DMS 273 (cell line): ENCODE measurements around the gene PITPNC1.
"Not testable (repeated sequence)": the region's sequence is repeated elsewhere in the genome, so short reads cannot be mapped to it uniquely, and the experiment has no call there.

Experiments used
- DNase-seq: peaks from one replicate; lab custom pipeline; 2025; ENCODE audit not compliant: unreplicated experiment; lab: John Stamatoyannopoulos, UW

Gene PITPNC1

DNA sequence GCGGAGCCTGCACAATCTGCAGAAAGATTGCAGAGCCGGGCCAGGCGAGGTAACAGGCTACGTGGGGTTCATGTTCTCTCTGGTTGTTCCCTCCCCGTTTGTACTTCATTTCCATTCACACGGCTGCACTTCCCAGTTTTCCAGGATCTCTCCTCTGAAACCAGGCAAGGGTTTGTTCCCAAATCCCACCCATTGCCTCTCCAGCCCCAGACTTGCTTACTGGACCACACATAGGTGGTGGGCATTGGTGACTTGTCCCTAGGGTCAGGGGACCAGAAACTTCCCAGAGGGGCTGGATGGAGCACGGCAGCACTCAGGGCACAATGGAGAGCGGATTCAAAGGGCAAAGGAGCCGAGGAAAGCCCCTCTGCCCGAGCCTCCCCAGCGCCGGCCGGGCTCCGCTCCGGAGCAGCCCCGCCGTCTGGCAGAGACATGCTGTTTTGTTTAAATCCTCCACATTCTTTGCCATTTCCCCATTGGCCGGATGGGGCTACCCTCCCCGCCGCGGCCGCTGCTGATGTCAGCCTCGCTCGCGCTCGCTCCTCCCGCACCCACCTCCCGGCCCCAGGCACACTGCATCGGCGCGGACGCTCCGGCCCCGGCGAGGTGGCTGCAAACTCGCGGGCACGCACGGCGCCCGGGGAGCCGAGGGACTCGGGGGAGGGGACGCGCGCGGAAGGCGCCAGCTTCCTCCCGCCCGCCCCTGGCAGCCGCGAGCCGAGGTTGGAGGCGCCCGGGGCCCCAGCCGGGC, at the start of gene PITPNC1:
Gene PITPNC1 (plus strand): TSS at position 545 of the 751 bp plus-strand sequence.
- DNase-seq = peak; percentile 95

DNA sequence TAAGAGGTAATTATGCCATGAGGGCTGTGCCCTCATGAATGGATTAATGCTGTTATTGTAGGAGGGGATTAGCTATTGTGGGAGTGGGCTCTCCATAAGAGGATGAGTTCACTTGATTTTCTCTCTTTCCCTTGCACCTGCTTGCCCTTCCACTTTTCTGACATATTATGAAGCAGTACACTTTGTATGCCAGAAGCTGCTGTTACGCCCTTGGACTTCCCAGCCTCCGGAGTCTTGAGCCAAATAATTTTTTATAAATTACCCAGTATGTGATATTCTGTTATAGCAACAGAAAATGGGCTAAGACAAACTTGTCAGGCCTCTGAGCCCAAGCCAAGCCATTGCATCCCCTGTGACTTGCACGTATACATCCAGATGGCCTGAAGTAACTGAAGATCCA, 49.1 kb upstream of the PITPNC1 start:
- DNase-seq = no peak

DNA sequence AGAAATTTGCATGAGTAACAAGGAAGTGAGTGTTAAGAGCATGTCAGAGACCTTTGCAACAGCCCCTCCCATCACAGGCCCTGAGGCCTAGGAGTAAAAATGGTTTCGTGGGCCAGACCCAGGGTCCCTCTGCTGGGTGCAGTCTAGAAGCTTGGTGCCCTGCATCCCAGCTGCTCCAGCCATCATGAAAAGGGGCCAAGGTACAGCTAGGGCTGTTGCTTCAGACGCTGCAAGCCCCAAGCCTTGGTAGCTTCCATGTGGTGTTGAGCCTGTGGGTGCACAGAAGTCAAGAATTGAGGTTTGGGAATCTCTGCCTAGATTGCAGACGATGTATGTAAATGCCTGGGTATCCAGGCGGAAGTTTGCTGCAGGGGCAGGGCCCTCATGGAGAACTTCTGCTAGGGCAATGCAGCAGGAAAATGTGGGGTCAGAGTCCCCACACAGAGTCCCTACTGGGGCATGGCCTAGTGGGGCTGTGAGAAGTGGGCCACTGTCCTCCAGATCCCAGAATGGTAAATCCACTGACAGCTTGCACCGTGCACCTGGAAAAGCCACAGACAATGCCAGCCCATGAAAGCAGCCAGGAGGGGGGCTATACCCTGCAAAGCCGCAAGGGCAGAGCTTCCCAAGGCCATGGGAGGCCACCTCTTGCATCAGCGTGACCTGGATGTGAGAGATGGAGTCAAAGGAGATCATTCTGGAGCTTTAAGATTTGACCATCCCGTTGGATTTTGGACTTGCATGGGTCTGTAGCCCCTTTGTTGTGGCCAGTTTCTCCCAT, 45.5 kb upstream of the PITPNC1 start:
- DNase-seq = not testable (repeated sequence)

DNA sequence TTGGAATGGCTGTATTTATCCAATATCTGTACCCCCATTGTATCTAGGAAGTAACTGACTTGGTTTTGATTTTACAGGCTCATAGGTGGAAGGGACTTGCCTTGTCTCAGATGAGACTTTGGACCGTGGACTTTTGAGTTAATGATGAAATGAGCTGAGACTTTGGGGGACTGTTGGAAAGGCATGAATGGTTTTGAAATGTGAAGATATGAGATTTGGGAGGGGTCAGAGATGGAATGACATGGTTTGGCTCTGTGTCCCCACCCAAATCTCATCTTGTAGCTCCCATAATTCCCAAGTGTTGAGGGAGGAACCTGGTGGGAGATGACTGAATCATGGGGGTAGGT, 44.9 kb upstream of the PITPNC1 start:
- not testable (repeated sequence) for DNase-seq

GRCh38 chr17:67335245-67335835, 41.7 kb upstream of the PITPNC1 start:
- no peak for DNase-seq

- DNase-seq = no peak
These were observed 40.2 kb upstream of the PITPNC1 start for GRCh38 chr17:67336859-67337258.

GRCh38 chr17:67338353-67338752, 38.7 kb upstream of the PITPNC1 start:
- not testable (repeated sequence) for DNase-seq

DNA sequence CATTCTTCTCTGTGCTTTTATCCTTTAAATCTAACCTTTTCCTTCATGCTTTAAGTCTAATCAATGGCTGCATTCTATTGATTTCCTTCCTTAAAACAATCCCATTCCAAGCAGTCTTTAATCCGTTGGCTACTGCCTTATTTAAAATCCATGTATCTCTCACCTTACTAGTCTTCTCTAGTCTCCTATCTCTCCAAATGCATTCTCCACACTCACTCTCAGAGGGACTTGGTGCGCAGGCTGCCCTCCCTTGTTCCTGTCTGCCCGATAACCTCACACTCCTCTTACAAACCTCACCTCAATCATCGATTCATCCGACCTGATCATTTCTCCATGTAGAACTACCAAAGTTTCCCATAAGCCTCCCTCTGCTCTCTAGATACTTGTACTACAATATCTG, 33.8 kb upstream of the PITPNC1 start:
- DNase-seq = no peak

- DNase-seq = no peak
These were observed 29.3 kb upstream of the PITPNC1 start for GRCh38 chr17:67347826-67348225.

DNA sequence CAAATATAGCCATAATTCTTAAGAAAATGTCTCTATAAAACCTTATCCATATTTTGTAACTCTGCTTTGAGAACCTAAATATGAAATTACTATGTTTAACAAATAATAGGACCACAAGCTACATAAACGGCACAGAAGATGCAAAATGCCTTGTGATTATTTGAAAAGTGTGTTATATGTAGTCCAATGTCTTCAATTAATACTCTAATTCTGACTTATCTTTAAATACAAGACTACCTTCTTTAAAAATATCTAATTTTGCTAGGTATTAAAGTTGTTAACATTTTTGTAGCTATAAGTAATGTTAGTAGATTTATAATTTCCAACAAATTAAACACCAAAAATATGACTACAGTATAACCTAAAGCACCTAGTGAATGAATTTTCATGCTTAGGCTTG, 27.7 kb upstream of the PITPNC1 start:
- DNase-seq = no peak

- no peak for DNase-seq
These were observed 23.9 kb upstream of the PITPNC1 start for GRCh38 chr17:67353161-67353560.

DNA sequence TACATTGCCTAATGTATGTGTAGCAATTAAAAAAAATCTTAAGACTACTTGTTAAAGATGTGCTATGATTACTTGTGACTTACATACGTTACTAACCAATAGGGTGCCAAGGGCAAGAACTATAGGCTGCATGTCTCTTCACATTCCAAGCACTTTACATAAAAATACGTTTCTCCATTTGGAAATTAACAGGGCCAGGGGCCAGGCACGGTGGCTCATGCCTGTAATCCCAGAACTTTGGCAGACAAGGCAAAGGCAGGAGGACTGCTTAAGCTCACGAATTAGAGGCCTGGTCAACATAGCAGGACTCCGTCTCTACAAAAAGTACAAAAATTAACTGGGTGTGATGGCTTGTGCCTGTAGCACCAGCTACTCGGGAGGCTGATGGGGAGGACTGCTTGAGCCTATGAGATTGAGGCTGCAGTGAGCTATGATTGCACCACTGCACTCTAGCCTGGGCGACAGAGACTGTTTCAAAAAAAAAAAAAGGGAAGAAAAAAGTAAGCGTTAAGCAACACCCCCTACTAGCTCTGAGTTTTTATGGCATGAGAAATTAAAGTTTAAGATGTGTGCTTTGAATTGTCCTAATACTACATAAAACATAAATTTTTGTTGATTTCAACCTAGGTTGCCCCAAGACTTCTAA, 23.0 kb upstream of the PITPNC1 start:
- no peak for DNase-seq

- no peak for DNase-seq
These were observed 18.5 kb upstream of the PITPNC1 start for GRCh38 chr17:67358612-67359011.

- peak; percentile 54 for DNase-seq
These were observed 16.9 kb upstream of the PITPNC1 start for GRCh38 chr17:67359960-67360791.

GRCh38 chr17:67360880-67361279, 16.2 kb upstream of the PITPNC1 start:
- DNase-seq = no peak

DNA sequence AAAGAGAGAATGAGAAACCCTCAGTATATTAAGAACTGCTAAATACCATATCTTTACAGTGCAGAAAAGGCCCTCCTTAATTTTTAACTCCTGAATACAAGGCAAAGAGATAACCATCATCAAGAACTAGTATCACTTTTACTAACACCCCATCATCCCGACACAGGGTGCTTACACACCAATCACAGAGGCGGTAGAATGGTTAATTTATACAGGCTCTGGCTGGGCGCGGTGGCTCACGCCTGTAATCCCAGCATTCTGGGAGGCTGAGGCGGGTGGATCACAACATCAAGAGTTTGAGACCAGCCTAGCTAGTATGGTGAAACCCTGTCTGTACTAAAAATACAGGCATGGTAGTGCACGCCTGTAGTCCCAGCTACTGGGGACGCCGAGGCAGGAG, 14.9 kb upstream of the PITPNC1 start:
- DNase-seq = no peak

GRCh38 chr17:67364847-67365737, 12.0 kb upstream of the PITPNC1 start:
- DNase-seq = peak; percentile 44

DNA sequence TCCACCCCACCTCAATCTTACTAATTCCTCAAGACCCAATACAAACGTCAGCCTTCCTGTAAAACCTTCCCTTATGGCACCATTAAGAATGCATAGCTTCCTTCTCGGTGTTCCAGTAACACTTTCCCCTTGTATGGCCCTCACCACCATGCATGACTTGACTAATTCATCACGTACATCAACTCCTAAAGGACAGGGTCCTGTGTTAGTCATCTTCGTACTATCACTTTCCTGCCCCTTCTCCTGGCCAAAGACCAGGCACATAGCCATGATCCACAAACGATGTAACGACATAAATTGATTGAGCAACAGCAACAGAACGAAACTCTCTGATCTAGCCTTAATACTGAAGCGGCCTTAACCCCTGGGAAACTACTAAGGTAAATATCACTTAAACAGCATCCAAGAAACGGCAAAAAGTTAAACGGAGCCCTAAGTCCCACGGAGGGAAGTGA, 11.3 kb upstream of the PITPNC1 start:
- DNase-seq = peak; percentile 53
